HepG2 (cell line): Measurements from ENCODE around the gene SEMA4C. TPM values are rescaled to one million over a fixed set of nuclear protein-coding genes. Genes with fewer than 3 reads are reported as not detected.

Source experiments
- GATA4 ChIP-seq: sonication (generic); IDR thresholded peaks from 2 replicates; pipeline ENCODE4 v1.6.1; 2016; ENCODE audit warnings: antibody characterized with exemption, low read depth, borderline replicate concordance
- HIC2 ChIP-seq: sonication (generic); formaldehyde crosslinking; IDR thresholded peaks from 2 replicates; pipeline ENCODE4 v1.9.0; 2022; ENCODE audit warnings: low read depth, missing genetic modification reagents
- HMG20A ChIP-seq: IDR thresholded peaks from 2 replicates; pipeline ENCODE4 v1.6.1; 2016; ENCODE audit warnings: borderline replicate concordance
- KDM1A ChIP-seq: IDR thresholded peaks from 2 replicates; pipeline ENCODE4 v1.6.1; 2016; ENCODE audit warnings: missing compliant biosample characterization
- KDM6A ChIP-seq: IDR thresholded peaks from 2 replicates; pipeline ENCODE4 v1.6.1; 2016; ENCODE audit warnings: low read depth
- NR2F6 ChIP-seq, 2 experiments: IDR thresholded peaks; 2 replicates each; pipeline ENCODE4 v1.6.1; 2016; ENCODE audit warnings: antibody characterized with exemption in 1 of 2, mild to moderate bottlenecking in 1 of 2
- SALL1 ChIP-seq: sonication (generic); formaldehyde crosslinking; IDR thresholded peaks from 2 replicates; pipeline ENCODE4 v1.8.0; 2022; ENCODE audit warnings: mild to moderate bottlenecking, missing genetic modification reagents
- SAP130 ChIP-seq: IDR thresholded peaks from 2 replicates; pipeline ENCODE4 v1.6.1; 2016; ENCODE audit warnings: low read depth
- SNRNP70 ChIP-seq: fragments of 200-400 bp; formaldehyde crosslinking; IDR thresholded peaks from 2 replicates; pipeline ENCODE4 v1.6.1; 2017; ENCODE audit warnings: mild to moderate bottlenecking, low read depth, low read length, moderate library complexity
- ZFP62 ChIP-seq: sonication (generic); formaldehyde crosslinking; IDR thresholded peaks from 2 replicates; pipeline ENCODE4 v1.4.0; 2020; ENCODE audit warnings: missing genetic modification reagents
- ZNF232 ChIP-seq: sonication (generic); formaldehyde crosslinking; IDR thresholded peaks from 2 replicates; pipeline ENCODE4 v1.4.0; 2020; ENCODE audit warnings: missing genetic modification reagents, borderline replicate concordance
- ZNF280D ChIP-seq: sonication (generic); formaldehyde crosslinking; IDR thresholded peaks from 2 replicates; pipeline ENCODE4 v1.5.1; 2020; ENCODE audit warnings: mild to moderate bottlenecking, missing genetic modification reagents
- ZNF468 ChIP-seq: sonication (generic); formaldehyde crosslinking; IDR thresholded peaks from 2 replicates; pipeline ENCODE4 v1.8.0; 2022; ENCODE audit warnings: mild to moderate bottlenecking, moderate library complexity, missing genetic modification reagents
- ZNF549 ChIP-seq: sonication (generic); formaldehyde crosslinking; IDR thresholded peaks from 2 replicates; pipeline ENCODE4 v1.5.0; 2020; ENCODE audit warnings: missing genetic modification reagents
- ZNF83 ChIP-seq: sonication (generic); formaldehyde crosslinking; IDR thresholded peaks from 2 replicates; pipeline ENCODE4 v1.4.0; 2020; ENCODE audit warnings: missing genetic modification reagents, mild to moderate bottlenecking, borderline replicate concordance
- ZNF878 ChIP-seq: sonication (generic); formaldehyde crosslinking; IDR thresholded peaks from 2 replicates; pipeline ENCODE4 v1.8.1; 2023; ENCODE audit warnings: mild to moderate bottlenecking, missing genetic modification reagents, moderate library complexity
- ZSCAN12 ChIP-seq: sonication (generic); formaldehyde crosslinking; IDR thresholded peaks from 2 replicates; pipeline ENCODE4 v1.9.0; 2021; ENCODE audit warnings: mild to moderate bottlenecking, missing genetic modification reagents
- ZSCAN29 ChIP-seq: sonication (generic); formaldehyde crosslinking; conservative IDR thresholded peaks from 2 replicates; pipeline ENCODE4 v1.4.0; 2020; ENCODE audit warnings: mild to moderate bottlenecking, missing genetic modification reagents
- polyA plus RNA-seq, 8 experiments: library from polyadenylated mRNA; depleted of rRNA in 3 of 8; stranded (reverse) in 7 of 8; unstranded in 1 of 8; fragments of >200 nt; fragmentation: Illumina TruSeq in 4 of 8; extraction: Trizol in 4 of 8; gene quantifications; 2 replicates each; pipeline versions ENCODE4 v1.2.1 to v1.2.3, GENCODE V29; 2011 to 2016; ENCODE audit warnings: low read depth in 4 of 8, missing spikeins in 1 of 8, mixed read lengths in 1 of 8; ENCODE audit not compliant: insufficient read depth in 1 of 8
- total RNA-seq, 5 experiments: library from RNA; depleted of rRNA; stranded (reverse); fragments of >200 nt; fragmentation: Illumina TruSeq; extraction: Trizol; gene quantifications; 2 replicates each; pipeline ENCODE4 v1.2.3, GENCODE V29; 2016; ENCODE audit warnings: low read depth in 1 of 5
- TF ChIP-seq, protein P1 (sequence below): sonication (generic); formaldehyde crosslinking; IDR thresholded peaks from 2 replicates; pipeline ENCODE4 v1.9.0; 2021; ENCODE audit warnings: missing genetic modification reagents, borderline replicate concordance
- TF ChIP-seq, protein P2 (sequence below), 2 experiments: IDR thresholded peaks; 2 replicates each; pipeline ENCODE4 v1.6.1; 2011 to 2012; ENCODE audit warnings: low read length in 2 of 2, borderline replicate concordance in 1 of 2, low read depth in 1 of 2, mild to moderate bottlenecking in 1 of 2, moderate library complexity in 1 of 2

SEMA4C gene
- total and polyA plus RNA-seq, 2 of the 13 experiments (the other 11 are each of a cell fraction or from before 2014, with no cell fraction given) = 25.9 to 46.6 TPM

- TF ChIP-seq HIC2 (CRISPR knock-in tag) (peak; percentile 88), ZNF83 (CRISPR knock-in tag) (no peak; the same call in 1 of the 2 replicates), KDM6A (CRISPR knock-in tag) (peak; percentile 98), ZNF878 (CRISPR knock-in tag) (0 out of 2 replicates have a peak, but pooled peaks have one; percentile 78), SAP130 (CRISPR knock-in tag) (peak; percentile 96), GATA4 (peak; percentile 96; the same call in 1 of the 2 replicates), HMG20A (CRISPR knock-in tag) (peak; percentile 93), ZNF549 (CRISPR knock-in tag) (peak; percentile 70; the same call in 1 of the 2 replicates), ZNF468 (CRISPR knock-in tag) (no peak), ZSCAN29 (CRISPR knock-in tag) (peak; percentile 91; the same call in 1 of the 2 replicates), SALL1 (peak; percentile 98), ZFP62 (CRISPR knock-in tag) (no peak), NR2F6 (IDR thresholded peaks at IDR 0.05) (peak; percentile 75), NR2F6 (CRISPR knock-in tag; IDR thresholded peaks at IDR 0.05) (peak; percentile 91), KDM1A (CRISPR knock-in tag) (peak; percentile 93), ZNF232 (peak; percentile 95), ZSCAN12 (peak; percentile 43; the same call in 1 of the 2 replicates), ZNF280D (CRISPR knock-in tag) (peak; percentile 96), SNRNP70 (no peak)
- TF ChIP-seq, protein P1, sequence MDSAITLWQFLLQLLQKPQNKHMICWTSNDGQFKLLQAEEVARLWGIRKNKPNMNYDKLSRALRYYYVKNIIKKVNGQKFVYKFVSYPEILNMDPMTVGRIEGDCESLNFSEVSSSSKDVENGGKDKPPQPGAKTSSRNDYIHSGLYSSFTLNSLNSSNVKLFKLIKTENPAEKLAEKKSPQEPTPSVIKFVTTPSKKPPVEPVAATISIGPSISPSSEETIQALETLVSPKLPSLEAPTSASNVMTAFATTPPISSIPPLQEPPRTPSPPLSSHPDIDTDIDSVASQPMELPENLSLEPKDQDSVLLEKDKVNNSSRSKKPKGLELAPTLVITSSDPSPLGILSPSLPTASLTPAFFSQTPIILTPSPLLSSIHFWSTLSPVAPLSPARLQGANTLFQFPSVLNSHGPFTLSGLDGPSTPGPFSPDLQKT (CRISPR knock-in tag) = no peak
- TF ChIP-seq, protein P2, sequence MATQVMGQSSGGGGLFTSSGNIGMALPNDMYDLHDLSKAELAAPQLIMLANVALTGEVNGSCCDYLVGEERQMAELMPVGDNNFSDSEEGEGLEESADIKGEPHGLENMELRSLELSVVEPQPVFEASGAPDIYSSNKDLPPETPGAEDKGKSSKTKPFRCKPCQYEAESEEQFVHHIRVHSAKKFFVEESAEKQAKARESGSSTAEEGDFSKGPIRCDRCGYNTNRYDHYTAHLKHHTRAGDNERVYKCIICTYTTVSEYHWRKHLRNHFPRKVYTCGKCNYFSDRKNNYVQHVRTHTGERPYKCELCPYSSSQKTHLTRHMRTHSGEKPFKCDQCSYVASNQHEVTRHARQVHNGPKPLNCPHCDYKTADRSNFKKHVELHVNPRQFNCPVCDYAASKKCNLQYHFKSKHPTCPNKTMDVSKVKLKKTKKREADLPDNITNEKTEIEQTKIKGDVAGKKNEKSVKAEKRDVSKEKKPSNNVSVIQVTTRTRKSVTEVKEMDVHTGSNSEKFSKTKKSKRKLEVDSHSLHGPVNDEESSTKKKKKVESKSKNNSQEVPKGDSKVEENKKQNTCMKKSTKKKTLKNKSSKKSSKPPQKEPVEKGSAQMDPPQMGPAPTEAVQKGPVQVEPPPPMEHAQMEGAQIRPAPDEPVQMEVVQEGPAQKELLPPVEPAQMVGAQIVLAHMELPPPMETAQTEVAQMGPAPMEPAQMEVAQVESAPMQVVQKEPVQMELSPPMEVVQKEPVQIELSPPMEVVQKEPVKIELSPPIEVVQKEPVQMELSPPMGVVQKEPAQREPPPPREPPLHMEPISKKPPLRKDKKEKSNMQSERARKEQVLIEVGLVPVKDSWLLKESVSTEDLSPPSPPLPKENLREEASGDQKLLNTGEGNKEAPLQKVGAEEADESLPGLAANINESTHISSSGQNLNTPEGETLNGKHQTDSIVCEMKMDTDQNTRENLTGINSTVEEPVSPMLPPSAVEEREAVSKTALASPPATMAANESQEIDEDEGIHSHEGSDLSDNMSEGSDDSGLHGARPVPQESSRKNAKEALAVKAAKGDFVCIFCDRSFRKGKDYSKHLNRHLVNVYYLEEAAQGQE (IDR thresholded peaks at IDR 0.05; ENCODE audit: borderline replicate concordance in 1 of 2, low read depth in 1 of 2, low read length in 2 of 2) = peak in 1 of 2 experiments; percentile 78; a peak in 2 of 4 replicates
Observed at GRCh38 chr2:96819128-96819875, 50.6 kb downstream of the SEMA4C start (continued).
